HL-60 (cell line): ENCODE data around the gene SMOC1.

ENCODE experiments used
- DNase-seq, 2 experiments: peaks; one replicate each; pipeline ENCODE4 v3.0.0-alpha.2; 2010 to 2020; ENCODE audit warnings: low read depth in 1 of 2, low spot score in 1 of 2
- H3K27ac ChIP-seq: fragments of 250-450 bp; sonication (Bioruptor Pico); replicated peaks from 2 replicates; pipeline ENCODE4 v1.5.1; 2020; ENCODE audit warnings: mild to moderate bottlenecking, moderate library complexity
- H3K27me3 ChIP-seq: fragments of 250-450 bp; sonication (Bioruptor Pico); 2 replicates; pipeline ENCODE4 v1.5.1; 2021; ENCODE audit warnings: mild to moderate bottlenecking, moderate library complexity; ENCODE audit not compliant: insufficient read depth, poor library complexity, severe bottlenecking
- H3K4me3 ChIP-seq: replicated peaks from 2 replicates; pipeline ENCODE4 v1.5.1; 2011; ENCODE audit warnings: mild to moderate bottlenecking, control low read depth, low read length; ENCODE audit not compliant: insufficient read depth
- CTCF ChIP-seq: IDR thresholded peaks from one replicate; pipeline ENCODE4 v1.5.1; 2011; ENCODE audit warnings: low read length, control low read depth, inconsistent platforms; ENCODE audit not compliant: insufficient read depth
- GABPA ChIP-seq: IDR thresholded peaks from 2 replicates; pipeline ENCODE4 v1.6.1; 2012; ENCODE audit warnings: low read depth
- POLR2AphosphoS5 ChIP-seq: IDR thresholded peaks from 2 replicates; pipeline ENCODE4 v1.6.1; 2012; ENCODE audit warnings: low read depth
- REST ChIP-seq: IDR thresholded peaks from 2 replicates; pipeline ENCODE4 v1.6.1; 2012; ENCODE audit warnings: low read depth; ENCODE audit not compliant: insufficient replicate concordance
- SPI1 ChIP-seq: IDR thresholded peaks from 2 replicates; pipeline ENCODE4 v1.6.1; 2012; ENCODE audit warnings: low read depth, mild to moderate bottlenecking, borderline replicate concordance

SMOC1 gene

GRCh38 chr14:69848903-69849391 lies 30.3 kb upstream of the SMOC1 start:
- Histone ChIP-seq H3K27ac (no peak overlapping the region), H3K4me3 (no peak overlapping the region), H3K27me3 (no peaks in the 10 kb centered on the region)
- no peak for DNase-seq
- no peak for TF ChIP-seq REST
- TF ChIP-seq SPI1 = no peak
- TF ChIP-seq GABPA = no peak
- no peak for TF ChIP-seq POLR2AphosphoS5
- TF ChIP-seq CTCF = no peak

GRCh38 chr14:69850086-69850735 lies 29.0 kb upstream of the SMOC1 start:
- no peaks in the 10 kb centered on the region for H3K27me3 ChIP-seq
- no peak overlapping the region for H3K27ac ChIP-seq
- TF ChIP-seq GABPA (no peak), SPI1 (no peak), CTCF (no peak), POLR2AphosphoS5 (no peak), REST (no peak)
- no peak overlapping the region for H3K4me3 ChIP-seq
- DNase-seq = no peak

GRCh38 chr14:69850736-69851112 lies 28.5 kb upstream of the SMOC1 start:
- Histone ChIP-seq H3K27ac (no peak overlapping the region), H3K27me3 (no peaks in the 10 kb centered on the region), H3K4me3 (no peak overlapping the region)
- no peak for DNase-seq
- no peak for TF ChIP-seq SPI1
- no peak for TF ChIP-seq POLR2AphosphoS5
- TF ChIP-seq GABPA = no peak
- TF ChIP-seq CTCF = no peak
- TF ChIP-seq REST = no peak
